Fibroblast of skin of abdomen (primary cell): ENCODE results near the gene EXD3.

Source experiments
- DNase-seq: peaks from one replicate; pipeline ENCODE4 v3.0.0-alpha.2; 2013

The EXD3 gene

DNA sequence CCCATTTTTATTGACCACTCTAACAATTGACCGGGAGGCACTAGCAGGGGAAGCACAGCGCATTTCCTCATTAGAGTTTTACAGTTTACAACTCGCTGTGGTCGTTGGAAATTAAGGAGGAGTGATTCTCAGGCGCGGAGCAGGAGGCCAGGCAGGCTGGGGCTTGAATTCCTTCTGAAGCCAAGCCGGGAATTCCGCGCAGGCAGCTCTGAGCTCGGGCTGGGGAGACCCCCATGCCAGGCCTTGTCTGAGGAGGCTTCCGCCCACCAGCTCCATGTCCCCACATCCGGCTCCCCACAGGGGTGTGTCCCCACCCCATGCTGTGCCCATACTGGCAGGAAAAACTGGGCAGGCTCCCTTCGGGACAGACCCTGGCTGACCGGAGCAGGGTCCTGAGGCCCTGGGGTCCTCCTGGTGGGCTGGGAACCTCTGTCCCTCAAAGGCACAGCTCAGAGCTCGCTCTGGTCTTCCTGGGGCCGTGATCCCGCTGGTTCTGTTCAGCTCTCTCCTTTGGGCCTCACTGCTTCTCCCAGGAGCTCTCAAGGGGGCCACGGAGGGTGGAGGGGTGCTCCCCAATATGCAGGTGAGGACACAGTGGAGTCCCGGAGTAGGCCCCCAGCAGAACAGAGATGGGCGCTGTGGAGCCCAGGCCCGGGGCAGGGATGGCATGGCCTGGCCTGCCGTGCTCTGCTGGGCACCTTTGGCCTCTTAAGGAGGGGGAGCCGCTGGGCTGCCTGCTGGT is 119.6 kb downstream of the EXD3 start:
- DNase-seq, result no peak

DNA sequence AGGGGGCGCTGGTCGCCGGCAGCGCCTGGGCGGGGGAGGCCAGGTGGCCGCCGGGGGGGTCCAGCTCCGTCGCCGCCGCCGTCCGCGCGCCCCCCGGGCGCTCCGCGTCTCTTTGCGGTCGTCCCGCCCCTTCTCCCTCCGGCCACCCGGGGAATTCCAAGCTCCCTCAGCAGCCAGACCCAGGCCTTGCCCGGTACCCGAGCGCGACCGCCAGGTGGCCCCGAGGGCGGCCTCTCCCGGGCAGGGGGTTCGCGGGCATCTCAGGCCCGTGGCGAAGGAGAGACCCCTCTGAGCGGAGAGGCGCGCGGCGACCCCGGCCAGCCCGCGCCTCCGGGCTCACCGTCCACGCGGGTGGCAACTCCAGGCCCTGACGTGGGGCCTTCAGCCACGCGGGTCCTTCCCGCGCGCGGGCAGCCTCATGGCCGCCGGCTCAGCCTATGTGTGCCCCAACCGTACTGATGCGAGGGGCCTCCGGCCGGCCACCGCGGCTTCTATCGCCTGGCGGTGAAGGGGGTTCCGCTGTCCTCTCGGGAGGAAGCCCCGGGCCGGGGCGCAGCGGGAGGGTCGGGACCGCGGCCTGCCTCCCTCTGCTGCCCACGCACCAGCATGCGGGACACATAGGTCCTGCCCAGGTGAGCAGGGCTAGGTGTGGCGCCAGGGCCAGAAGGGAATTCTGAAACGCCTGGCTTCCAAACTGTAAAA is 120.4 kb downstream of the EXD3 start:
- DNase-seq, result no peak

DNA sequence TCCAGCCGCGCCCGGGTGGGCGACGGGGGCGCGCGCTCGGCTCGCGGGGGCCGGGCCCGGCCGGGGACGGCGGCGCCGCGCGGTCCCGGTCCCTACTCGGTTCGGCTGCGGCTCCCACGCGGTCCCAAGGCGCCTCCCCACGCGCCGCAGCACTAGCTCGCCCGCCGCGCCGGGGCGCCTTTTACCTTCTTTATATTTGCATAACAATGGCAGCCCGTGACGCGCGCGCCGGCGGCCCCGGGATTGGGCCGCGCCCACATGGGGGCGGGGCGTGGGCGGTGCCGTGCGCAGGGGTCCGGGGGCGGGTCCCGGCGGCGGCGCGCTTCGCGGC is 120.9 kb downstream of the EXD3 start, which contains the start of gene NRARP:
NRARP (minus strand) TSS at position 154 of the 331 bp plus-strand sequence. CDS start 343 bp downstream, outside the sequence.
- peak; percentile 75 for DNase-seq

DNA sequence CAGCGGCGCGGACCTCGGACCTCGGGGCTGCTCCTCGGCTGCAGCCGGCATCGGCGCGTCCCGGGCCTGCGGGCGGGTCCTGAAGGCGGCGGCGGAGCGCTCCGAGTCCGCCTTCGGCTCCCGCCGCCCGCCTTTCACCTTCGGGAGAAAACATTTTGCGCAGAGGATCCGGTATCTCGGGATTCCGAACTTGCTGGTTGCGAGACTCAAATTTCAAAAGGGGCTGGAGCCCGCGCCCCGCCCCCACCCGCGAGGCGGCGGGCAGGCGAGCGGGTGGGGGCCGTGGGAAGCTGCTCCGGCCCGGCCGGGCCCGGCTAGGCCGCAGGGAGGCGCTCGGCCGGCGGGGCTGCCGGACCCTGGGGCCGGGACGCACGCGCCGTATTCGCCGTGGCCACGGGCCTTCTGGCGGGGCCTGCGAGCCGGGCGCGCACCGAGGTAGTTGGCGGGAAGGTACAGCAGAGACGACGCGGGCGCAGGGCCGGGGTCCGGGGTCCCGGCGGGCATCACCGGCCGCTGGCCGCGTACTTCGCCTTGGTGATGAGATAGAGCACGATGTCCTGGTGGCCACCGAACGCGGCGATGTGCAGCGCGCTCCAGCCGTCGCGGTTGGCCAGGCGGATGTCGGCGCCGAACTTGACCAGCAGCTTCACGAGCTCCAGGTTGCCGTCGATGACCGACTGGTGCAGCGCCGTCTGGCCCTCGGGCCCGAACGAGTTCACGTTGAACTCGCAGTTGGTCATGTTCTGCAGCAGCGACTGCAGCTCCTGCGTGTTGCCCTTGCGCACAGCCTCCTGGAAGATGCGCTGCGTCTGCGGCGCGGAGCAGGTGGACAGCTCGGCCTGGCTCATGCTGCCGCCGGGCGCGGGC is 121.6 kb downstream of the EXD3 start:
- no peak for DNase-seq

DNA sequence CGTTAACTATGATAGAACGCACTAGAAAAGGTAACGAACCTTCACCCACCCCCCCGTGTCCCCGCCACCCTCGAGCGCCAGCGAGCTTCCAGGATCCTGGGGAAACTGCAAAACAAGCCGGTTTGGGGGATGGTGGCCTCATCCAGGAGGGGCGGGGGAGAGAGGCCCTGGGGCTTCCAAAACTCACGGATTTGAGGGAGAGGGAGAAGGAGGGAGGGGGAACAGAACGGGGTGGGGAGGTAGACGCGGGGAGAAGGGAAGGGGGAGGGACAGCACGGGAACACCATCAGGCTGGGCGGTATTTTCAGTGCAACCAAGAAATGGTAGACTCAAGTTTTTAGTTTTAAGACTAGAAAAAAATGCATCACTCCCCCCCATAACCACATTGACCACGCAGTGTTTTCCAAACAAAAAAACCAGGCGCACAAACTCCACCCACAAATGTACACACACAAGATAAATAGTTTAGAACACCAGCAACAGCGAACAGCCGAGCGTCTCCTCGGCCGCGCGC is 122.3 kb downstream of the EXD3 start:
- no peak for DNase-seq

DNA sequence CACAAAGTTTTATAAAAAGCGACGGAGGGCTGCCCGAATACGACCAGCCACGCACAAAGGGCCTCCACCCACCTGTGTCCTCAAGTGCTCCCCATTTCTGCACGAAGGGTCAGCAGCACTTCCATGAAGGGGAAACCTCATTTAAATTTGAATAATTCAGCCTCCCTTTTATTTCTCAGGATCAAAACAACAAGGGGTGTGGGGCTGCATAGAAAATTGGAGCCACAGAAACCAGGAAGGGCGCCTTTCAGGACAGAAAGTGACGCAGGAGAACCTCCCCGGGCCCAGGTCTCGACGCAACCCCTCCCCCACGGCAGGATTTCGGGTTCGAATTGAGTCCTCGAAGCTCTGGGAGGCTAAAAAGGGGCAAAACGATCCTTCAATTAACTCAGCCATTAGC is 123.0 kb downstream of the EXD3 start:
- DNase-seq, result no peak

DNA sequence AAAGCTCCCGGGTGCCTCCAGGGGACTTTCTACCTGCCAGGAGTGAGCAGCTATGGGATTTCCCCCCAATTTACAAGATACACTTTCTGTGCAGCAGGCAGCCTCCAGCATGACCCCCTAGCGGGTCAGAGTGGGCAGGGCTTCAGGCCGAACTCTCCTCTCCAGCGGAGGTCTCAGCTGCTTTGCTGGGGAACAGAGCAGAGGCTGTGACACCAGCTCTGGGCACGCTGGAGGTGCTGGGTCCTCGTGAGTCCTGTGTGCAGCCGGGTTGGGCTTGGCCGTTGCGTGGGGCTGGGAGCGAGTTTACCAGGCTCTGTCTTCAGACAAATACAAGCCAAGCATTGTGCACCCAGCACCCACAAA is 123.8 kb downstream of the EXD3 start:
- no peak for DNase-seq

DNA sequence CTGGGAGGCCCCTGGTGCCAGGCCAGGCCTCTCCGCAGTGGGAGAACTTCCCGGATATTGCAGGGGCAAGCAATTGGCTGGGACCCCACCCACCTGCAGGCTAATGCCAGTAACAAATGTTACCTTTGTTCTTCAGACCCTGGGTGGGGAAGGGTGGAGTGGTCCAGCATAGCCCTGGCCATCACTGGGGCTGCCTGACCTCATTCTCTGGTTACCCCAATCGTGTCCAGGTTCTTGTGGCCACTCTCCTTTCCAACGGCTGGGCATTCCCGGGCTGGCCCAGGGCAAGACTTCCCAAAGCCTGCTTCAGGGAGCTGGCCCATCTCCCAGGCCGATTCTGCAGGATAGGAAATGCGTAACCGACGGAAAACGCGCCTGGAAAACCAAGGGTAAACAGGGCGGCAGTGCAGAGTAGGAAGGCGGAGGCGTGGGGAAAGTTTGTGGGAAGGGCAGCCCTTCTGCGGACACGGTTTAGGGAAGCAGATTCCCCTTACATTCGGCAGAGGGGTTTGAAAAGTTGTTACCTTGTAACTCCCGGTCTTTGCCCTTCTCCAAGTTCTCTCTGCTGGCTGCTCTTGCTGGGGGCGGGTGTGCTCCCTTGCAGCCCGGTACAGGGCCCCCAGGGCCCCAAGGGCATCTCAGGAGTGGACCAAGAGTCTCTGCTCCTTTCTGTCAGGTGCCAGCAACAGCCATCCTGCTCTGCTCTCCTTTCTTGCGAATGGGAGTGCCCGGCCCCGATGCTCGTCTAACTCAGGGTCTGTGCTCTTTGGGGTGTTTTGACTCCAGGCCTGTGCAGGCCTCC is 124.4 kb downstream of the EXD3 start:
- no peak for DNase-seq

DNA sequence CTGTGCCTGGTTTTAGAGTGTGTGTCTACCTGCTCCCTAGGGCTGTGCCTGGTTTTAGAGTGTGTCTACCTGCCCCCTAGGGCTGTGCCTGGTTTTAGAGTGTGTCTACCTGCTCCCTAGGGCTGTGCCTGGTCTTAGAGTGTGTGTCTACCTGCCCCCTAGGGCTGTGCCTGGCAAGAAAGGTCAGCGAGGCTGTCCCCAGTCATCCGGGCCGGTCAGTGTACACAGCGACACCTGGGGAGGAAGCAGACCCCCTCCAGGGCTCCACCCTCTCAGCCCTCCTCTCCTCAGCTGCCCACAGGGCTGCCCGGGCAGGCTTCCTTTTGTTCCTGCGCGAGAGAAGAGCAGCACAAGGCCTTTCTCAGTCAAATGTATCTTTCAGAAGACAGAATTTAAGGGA is 125.0 kb downstream of the EXD3 start:
- no peak for DNase-seq

DNA sequence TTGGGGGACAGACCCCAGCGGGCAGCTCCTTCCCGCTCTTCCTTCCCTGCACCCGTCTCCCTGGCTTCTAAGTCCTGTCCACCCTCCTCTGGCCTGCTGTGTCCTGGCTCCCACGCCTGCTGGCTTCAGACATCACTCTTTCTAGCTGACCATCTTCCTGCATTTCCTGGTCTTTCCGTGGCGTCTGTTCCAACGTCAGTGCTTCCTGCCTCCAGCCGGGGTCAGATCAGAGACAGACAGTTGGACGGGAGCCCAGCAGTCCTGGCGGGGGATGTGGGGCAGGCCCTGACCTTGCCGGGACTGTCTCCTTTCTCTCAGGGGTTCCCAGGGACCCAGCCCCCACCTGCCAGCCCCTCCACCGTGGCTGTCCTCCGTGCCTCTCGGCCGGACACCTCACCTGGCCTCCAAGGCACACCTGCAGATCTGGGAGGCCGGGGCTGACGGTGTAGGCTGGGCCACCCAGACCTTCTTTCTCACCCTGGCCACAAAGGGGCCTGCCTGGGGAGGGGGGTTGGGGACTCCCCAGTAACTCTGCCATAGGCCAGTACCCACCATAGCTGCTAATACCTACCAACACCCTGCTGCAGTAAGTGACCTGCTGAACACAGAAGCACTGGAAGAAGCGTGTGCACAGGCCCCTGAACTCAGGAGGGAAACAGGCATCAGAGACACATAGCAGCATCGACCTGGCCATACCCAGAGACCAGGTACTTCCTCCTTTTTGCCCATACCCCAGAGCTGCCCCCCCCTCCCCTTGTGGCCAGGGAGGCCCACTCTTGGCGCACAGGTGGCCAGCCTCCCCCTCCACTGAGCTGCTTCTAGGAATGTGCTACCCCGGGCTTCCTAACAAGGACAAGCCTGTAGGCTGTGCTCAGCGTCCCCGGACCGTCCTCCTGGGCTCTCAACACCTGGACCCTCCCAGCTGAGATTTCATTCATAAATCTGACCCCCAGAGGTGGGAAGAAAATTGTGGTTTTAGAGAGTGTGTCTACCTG is 126.0 kb downstream of the EXD3 start:
- DNase-seq, result no peak

DNA sequence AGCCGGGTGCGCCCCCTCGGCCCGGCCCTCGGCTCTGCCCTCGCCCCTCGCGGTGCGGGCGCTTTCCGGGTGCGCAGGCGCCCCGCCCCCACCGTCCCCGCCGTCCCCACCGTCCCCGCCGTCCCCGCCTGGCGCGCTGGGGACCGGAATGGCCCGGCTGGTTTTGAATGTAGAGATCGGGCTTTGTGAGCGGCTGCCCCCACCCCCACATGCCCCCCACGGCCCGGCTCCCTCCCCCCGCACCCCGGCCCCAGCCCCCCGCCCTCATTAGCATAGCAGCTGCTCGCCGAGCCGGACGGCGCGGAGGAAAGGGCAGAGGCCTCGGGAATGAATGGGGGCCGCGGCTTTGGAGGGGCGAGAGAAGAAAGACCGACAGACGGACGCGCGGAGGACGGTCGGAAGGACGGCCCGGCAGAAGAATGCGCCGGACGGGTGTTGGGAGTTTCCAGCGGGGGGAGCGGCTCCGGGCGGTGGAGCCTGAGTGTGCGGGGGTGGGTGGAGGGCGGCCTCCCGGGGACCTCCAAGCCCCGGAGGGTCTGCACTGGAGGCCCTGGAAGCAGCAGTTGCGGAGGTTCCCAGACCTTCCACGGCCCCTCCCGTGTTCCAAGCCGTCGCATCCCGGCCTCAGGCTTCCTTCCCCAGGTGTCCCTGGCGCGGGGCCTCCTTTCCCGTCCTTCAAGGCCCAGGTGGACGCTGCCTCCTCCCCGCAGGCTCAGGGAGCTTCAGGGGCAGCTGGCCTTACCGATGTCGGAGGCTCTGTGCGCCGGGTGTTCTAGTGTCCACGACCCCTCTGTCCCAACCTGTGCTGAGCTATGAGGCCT is 126.9 kb downstream of the EXD3 start:
- no peak for DNase-seq

DNA sequence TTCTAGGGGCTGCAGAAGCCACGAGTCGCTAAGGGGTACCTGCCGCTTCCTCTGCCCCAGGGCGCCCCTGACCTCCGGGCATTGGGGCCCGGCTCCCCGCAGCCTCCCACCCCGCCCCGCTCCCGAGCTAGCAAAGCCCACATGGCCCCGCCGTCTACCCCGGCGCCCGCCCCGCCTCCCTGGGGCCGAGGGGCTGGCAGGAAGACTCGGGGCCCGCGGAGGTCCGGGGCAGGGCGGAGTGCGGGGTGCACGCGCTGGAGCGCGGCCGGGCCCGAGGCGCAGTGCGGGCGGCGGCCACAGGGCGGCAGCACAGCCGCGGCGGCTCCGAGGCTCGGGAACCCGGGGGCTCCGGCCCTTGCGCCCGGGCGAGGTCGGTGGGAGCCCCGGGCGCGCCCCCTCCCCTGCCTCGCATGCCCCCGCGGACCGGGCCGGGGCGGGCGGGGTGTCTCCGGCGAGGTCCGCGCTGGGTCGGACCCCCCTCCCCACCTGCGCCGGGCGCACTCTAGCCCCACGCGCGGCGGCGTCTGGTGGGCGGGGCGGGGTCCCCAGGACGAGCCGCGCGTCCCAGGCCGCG is 127.6 kb downstream of the EXD3 start:
- no peak for DNase-seq

DNA sequence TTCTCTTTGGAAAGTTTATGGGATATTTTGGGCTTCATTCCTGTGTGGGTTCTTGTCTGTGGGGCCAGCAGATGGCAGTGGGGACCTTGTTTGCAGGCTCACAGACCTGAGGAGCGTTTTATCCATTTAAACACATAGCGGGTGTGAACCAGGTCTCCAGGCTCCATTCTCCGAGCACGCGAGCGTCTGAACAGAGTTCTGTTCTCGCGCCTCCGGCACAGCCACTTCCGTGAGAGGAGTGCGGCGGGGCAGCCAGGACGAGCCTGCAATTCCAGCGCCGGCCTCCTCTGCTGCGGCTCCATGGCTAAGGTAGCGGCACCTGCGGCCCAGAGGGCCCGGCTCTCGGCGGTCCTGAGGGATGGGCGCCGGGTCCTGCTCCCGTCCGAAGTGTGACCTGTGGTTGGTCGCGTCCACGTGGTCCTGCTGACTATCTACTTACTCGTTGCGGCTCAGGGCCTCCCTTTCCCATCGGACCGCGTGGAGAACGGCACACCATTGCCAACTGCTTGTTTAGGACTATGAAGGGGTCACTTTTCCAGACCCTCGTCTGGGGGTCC is 128.2 kb downstream of the EXD3 start:
- no peak for DNase-seq

DNA sequence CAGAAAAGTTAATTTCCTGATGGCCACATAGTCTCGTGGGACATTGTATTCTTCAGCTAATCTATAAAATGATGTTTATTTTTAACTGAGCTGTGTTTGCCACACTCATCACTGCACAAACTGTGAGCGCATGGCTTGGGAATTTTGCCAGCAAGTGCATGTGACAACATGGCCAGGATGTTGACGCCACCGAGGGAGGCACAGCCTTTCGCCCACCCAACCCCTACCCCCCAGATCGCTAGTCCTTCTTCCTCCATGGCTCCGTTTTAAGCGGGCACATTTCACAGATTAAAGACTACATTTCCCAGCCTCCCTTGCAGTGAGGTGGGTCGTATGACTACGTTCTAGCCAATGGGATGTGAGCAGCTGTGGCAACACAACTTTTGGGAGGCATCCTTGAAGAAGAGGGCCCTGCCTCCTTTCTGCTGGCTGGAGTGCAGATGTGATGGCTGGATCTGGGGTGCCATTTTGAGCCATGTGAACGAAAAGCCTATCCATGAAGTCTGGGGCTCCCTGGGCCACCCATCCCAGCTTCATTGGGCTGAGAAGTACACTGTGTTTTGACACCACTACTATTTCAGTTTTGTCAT is 128.8 kb downstream of the EXD3 start:
- no peak for DNase-seq

DNA sequence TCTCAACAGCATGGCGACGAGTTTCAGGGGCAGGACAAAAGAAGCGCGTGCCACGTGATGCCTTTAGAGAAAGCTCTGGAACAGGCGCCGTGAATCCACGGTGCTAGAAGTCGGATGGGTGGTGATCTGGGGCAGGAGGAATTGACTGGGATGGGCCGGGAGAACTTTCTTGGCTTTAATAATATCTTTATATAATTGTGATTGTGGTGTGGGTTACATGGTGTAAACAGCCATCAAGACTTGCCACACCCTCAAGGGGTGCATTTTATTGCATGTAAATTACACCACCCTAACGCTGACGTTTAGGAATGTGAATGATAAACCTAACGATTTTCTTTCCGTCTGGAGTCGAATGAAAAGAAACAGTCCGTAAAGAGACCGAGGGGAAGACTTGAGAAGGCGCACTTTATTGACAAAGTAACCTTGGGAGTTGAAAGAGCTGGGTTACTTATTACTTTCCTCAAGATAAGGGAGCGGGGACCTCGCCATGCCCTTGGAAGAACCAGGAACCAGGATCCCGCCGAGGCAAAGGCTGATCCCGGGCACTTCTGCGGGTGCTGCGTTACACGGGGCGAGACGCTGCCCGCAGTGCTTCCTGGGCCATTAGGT is 129.4 kb downstream of the EXD3 start:
- no peak for DNase-seq

DNA sequence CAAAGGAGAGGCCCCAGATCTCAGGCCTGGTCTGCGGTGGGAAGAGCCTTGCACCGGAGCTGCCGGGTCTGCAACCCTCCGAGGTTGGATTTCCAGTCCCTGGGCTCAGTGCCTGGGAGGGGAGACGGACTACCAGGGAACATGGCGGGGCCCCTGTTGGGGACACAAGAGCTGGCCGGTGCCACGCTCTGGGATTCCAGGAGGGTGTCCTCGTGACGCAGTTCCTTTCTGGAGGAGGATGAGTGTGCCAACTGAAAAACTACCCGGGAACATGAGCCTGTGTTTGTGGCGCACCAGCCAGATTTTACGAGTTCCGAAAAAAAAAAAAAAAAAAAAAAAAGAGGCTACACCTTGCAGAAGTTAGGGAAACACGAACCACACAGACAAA is 129.9 kb downstream of the EXD3 start:
- no peak for DNase-seq

DNA sequence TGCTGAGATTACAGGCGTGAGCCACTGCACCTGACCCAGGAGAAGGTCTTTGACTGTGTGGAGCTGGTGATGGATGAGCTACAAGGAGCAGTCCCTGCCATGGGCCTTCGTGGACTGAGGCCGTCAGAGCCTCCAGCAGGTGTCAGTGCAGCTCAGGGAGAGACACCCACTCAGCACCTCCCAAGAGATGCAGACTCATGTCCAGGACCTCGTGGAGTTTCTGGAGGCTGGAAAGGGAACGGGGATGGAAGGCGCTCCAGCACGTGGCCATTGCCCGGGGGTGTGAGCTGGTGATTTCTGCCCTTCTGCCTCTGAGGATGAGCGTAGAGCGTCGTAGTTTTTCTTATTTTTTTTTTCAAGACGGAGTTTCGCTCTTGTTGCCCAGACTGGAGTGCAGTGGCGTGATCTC is 136.0 kb downstream of the EXD3 start:
- no peak for DNase-seq

DNA sequence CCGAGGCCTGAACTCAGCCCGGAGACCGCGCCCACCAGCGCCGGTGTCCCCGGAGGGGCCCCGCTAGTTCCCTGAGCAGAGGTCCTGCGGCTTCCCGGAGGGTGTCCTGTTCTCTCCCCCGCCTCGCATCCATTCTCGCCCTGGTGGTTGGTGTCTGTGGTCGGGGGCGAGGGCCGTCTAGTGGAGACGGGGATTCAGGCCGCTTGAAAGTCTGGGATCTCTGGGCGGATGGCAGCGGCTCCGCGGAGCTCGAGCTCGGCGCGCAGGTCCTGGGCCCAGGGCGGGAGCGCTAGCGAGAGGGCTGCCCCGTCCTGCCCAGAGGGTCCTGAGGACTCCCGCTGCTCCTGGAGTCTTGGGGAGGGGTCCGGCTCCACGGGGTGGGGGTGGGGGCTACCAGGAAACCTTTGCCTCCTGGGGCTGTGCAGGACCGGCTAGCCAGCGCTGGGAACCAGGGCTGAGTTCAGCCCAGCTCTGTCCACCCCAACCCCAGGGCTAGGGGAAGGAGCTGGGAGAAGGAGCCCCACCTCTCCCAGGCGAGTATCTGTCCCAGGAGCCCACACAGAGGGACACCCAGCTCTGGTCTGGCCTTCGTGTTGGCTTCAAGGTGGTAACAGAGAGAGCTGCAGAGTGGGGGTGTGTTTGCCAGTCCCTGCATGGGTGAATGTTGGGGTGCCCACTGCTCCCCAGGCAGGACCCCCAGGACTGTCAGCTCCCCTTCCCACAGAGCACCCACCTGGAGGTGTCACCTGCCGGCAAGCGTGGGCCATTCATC is 141.4 kb downstream of the EXD3 start:
- DNase-seq, result no peak
